Measurements from ENCODE around the gene MBP.

Gene MBP

GRCh38 chr18:77061281-77061945 is 71.2 kb downstream of the MBP start:
- DNase-seq: no peak

GRCh38 chr18:77060151-77060550 is 72.4 kb downstream of the MBP start:
- DNase-seq: no peak

GRCh38 chr18:77059294-77059916 is 73.2 kb downstream of the MBP start:
- no peak for DNase-seq

GRCh38 chr18:77058290-77058835 is 74.2 kb downstream of the MBP start:
- no peak for DNase-seq

GRCh38 chr18:77057006-77057395 is 75.6 kb downstream of the MBP start:
- no peak for DNase-seq

- DNase-seq: no peak
Measured at GRCh38 chr18:77056344-77057005, 76.1 kb downstream of the MBP start.

GRCh38 chr18:77055429-77056300 is 76.9 kb downstream of the MBP start:
- DNase-seq: no peak

- DNase-seq: peak; percentile 36
Measured at GRCh38 chr18:77054606-77055428, 77.8 kb downstream of the MBP start.

GRCh38 chr18:77054288-77054605 is 78.3 kb downstream of the MBP start:
- no peak for DNase-seq

- no peak for DNase-seq
Measured at GRCh38 chr18:77053616-77054287, 78.8 kb downstream of the MBP start.

GRCh38 chr18:77052983-77053309 is 79.6 kb downstream of the MBP start:
- peak; percentile 40 for DNase-seq

- DNase-seq: no peak
Measured at GRCh38 chr18:77052297-77052982, 80.1 kb downstream of the MBP start.

GRCh38 chr18:77051581-77052296 is 80.8 kb downstream of the MBP start:
- DNase-seq: no peak

GRCh38 chr18:77049938-77050337 is 82.6 kb downstream of the MBP start:
- no peak for DNase-seq

GRCh38 chr18:77047803-77048419 is 84.7 kb downstream of the MBP start:
- no peak for DNase-seq

- no peak for DNase-seq
Measured at GRCh38 chr18:77046994-77047393, 85.6 kb downstream of the MBP start.

GRCh38 chr18:77046409-77046808 is 86.2 kb downstream of the MBP start:
- DNase-seq: no peak

- DNase-seq: no peak
Measured at GRCh38 chr18:77045677-77046076, 86.9 kb downstream of the MBP start.

- DNase-seq: no peak
Measured at GRCh38 chr18:77044866-77045664, 87.5 kb downstream of the MBP start.

Measured in NCI-H2171 (cell line).